GM23338 (cell line): ENCODE data around the gene MCUR1. TPM values are rescaled to one million over a fixed set of nuclear protein-coding genes. Genes with fewer than 3 reads are reported as not detected.

Experiments used
- ATAC-seq: fragments of 200-7000 bp; cut with Tn5 transposase; 3 replicates; pipeline ENCODE4 v1.9.1; 2020
- DNase-seq: peaks from one replicate; pipeline ENCODE4 v3.0.0-alpha.2; 2015; ENCODE audit warnings: low spot score
- H2AFZ ChIP-seq: fragments of 200-600 bp; sonication (generic); 2 replicates; pipeline ENCODE4 v1.8.0; 2016; ENCODE audit warnings: antibody characterized with exemption, mild to moderate bottlenecking, moderate library complexity
- H3F3A ChIP-seq: fragments of 200-600 bp; sonication (generic); replicated peaks from 2 replicates; pipeline ENCODE4 v1.8.0; 2017; ENCODE audit warnings: antibody characterized with exemption, mixed run types, low read depth
- H3K27ac ChIP-seq: fragments of 200-600 bp; sonication (generic); 2 replicates; pipeline ENCODE4 v1.6.1; 2016; ENCODE audit warnings: low read depth
- H3K27me3 ChIP-seq: fragments of 200-600 bp; sonication (generic); 2 replicates; pipeline ENCODE4 v1.8.0; 2016; ENCODE audit warnings: mild to moderate bottlenecking, mixed run types, moderate library complexity; ENCODE audit not compliant: insufficient read depth
- H3K36me3 ChIP-seq: fragments of 200-600 bp; sonication (generic); 2 replicates; pipeline ENCODE4 v1.8.0; 2016; ENCODE audit warnings: mild to moderate bottlenecking; ENCODE audit not compliant: insufficient read depth
- H3K4me1 ChIP-seq: fragments of 200-600 bp; sonication (generic); 2 replicates; pipeline ENCODE4 v1.8.0; 2016; ENCODE audit warnings: mild to moderate bottlenecking, moderate library complexity; ENCODE audit not compliant: insufficient read depth
- H3K4me2 ChIP-seq: fragments of 200-600 bp; sonication (generic); 2 replicates; pipeline ENCODE4 v1.7.1; 2017; ENCODE audit warnings: mixed run types
- H3K4me3 ChIP-seq: fragments of 200-600 bp; sonication (generic); 2 replicates; pipeline ENCODE4 v1.6.1; 2016; ENCODE audit warnings: mixed run types
- H3K79me2 ChIP-seq: fragments of 200-600 bp; sonication (generic); replicated peaks from 2 replicates; pipeline ENCODE4 v1.8.0; 2017; ENCODE audit warnings: mild to moderate bottlenecking; ENCODE audit not compliant: insufficient read depth
- H3K9me2 ChIP-seq: fragments of 200-600 bp; sonication (generic); 2 replicates; pipeline ENCODE4 v1.8.0; 2017; ENCODE audit not compliant: insufficient read depth
- H4K20me1 ChIP-seq: fragments of 200-600 bp; sonication (generic); replicated peaks from 2 replicates; pipeline ENCODE4 v1.8.0; 2017; ENCODE audit warnings: mild to moderate bottlenecking; ENCODE audit not compliant: insufficient read depth
- H3K27ac Mint-ChIP-seq: 2 replicates; pipeline ENCODE4 v1.8.0; 2020; ENCODE audit warnings: inconsistent platforms, mild to moderate bottlenecking, moderate library complexity, mixed read lengths
- H3K27me3 Mint-ChIP-seq: 3 replicates; pipeline ENCODE4 v1.8.0; 2022; ENCODE audit warnings: low read depth, mild to moderate bottlenecking, moderate library complexity, mixed read lengths, inconsistent platforms; ENCODE audit not compliant: insufficient read depth, poor library complexity
- H3K36me3 Mint-ChIP-seq: 3 replicates; pipeline ENCODE4 v1.8.0; 2021; ENCODE audit warnings: low read depth, mild to moderate bottlenecking, inconsistent platforms, moderate library complexity, mixed read lengths
- H3K4me1 Mint-ChIP-seq: 3 replicates; pipeline ENCODE4 v1.8.0; 2020; ENCODE audit warnings: mild to moderate bottlenecking, inconsistent platforms, mixed read lengths
- H3K4me3 Mint-ChIP-seq: 3 replicates; pipeline ENCODE4 v1.8.0; 2021; ENCODE audit warnings: moderate library complexity, mild to moderate bottlenecking, inconsistent platforms, mixed read lengths
- H3K9me3 Mint-ChIP-seq: 3 replicates; pipeline ENCODE4 v1.8.0; 2020; ENCODE audit warnings: moderate library complexity, mild to moderate bottlenecking, inconsistent platforms, mixed read lengths
- CREB1 ChIP-seq: fragments of 250-450 bp; sonication (Bioruptor Pico); IDR thresholded peaks from 2 replicates; pipeline ENCODE4 v1.5.0; 2020; ENCODE audit warnings: low read depth, mild to moderate bottlenecking, moderate library complexity
- CTCF ChIP-seq, 2 experiments: fragments of 200-600 bp in 1 of 2; sonication (generic) in 1 of 2; conservative IDR thresholded peaks; 2 replicates each; pipeline versions ENCODE4 v1.5.1 to v1.6.1; 2016 to 2017; ENCODE audit warnings: antibody characterized with exemption in 2 of 2, low read depth in 2 of 2, mild to moderate bottlenecking in 2 of 2, moderate library complexity in 1 of 2
- ETS1 ChIP-seq: IDR thresholded peaks from 2 replicates; pipeline ENCODE4 v1.6.1; 2016; ENCODE audit warnings: antibody characterized with exemption
- EZH2 ChIP-seq: fragments of 200-600 bp; sonication (generic); IDR thresholded peaks from one replicate; pipeline ENCODE4 v1.8.0; 2017; ENCODE audit warnings: antibody characterized with exemption, mild to moderate bottlenecking, low read depth; ENCODE audit not compliant: unreplicated experiment
- EZH2phosphoT487 ChIP-seq: fragments of 200-600 bp; sonication (generic); IDR thresholded peaks from one replicate; pipeline ENCODE4 v1.8.1; 2018; ENCODE audit warnings: antibody characterized with exemption; ENCODE audit not compliant: unreplicated experiment
- JUNB ChIP-seq: IDR thresholded peaks from one replicate; pipeline ENCODE4 v1.6.1; 2016; ENCODE audit warnings: antibody characterized with exemption; ENCODE audit not compliant: unreplicated experiment
- NANOG ChIP-seq: IDR thresholded peaks from 2 replicates; pipeline ENCODE4 v1.6.1; 2016; ENCODE audit warnings: antibody characterized with exemption, borderline replicate concordance
- POLR2AphosphoS5 ChIP-seq: IDR thresholded peaks from 2 replicates; pipeline ENCODE4 v1.6.1; 2016; ENCODE audit warnings: antibody characterized with exemption, low read depth
- REST ChIP-seq: IDR thresholded peaks from one replicate; pipeline ENCODE4 v1.6.1; 2018; ENCODE audit warnings: antibody characterized with exemption; ENCODE audit not compliant: unreplicated experiment
- ZNF331 ChIP-seq: fragments of 250-450 bp; sonication (Bioruptor Pico); IDR thresholded peaks from 2 replicates; pipeline ENCODE4 v1.5.0; 2020; ENCODE audit warnings: low read depth, mild to moderate bottlenecking, moderate library complexity
- ZNF462 ChIP-seq: fragments of 250-450 bp; sonication (Bioruptor Pico); IDR thresholded peaks from 2 replicates; pipeline ENCODE4 v1.5.0; 2020; ENCODE audit warnings: mild to moderate bottlenecking, moderate library complexity
- polyA plus RNA-seq: library from polyadenylated mRNA; unstranded; fragments of >200 nt; fragmentation: Nextera tagmentation; extraction: Ambion mirVana; gene quantifications from 2 replicates; pipeline ENCODE4 v1.2.1, GENCODE V29; 2016
- total RNA-seq: library from RNA; depleted of rRNA; stranded (reverse); fragments of >200 nt; shearing (Covaris generic); gene quantifications from 2 replicates; pipeline ENCODE4 v1.2.3, GENCODE V29; 2014

The MCUR1 gene
- total and polyA plus RNA-seq, 2 experiments from 2014 or later, result 21.0 to 65.3 TPM

- H4K20me1 ChIP-seq, result no peaks in the 10 kb centered on the region
- peaks cover 2% of the 10 kb centered on the region for H3K27me3 Mint-ChIP-seq
- H3K9me3 Mint-ChIP-seq, result peaks cover 11% of the 10 kb centered on the region; the same call in 2 of the 3 replicates
- no peak overlapping the region for H3K4me2 ChIP-seq
- H3K4me3 Mint-ChIP-seq, result no peak overlapping the region
- H3K4me1 ChIP-seq, result no peaks in the 10 kb centered on the region
- no peak for ATAC-seq
- no peak overlapping the region for H3K27ac ChIP-seq
- H3F3A ChIP-seq, result no peaks in the 10 kb centered on the region
- no peak for TF ChIP-seq EZH2
- no peak for TF ChIP-seq ZNF462 (CRISPR knock-in tag)
- no peak for TF ChIP-seq NANOG
- no peak for TF ChIP-seq JUNB
- no peak for TF ChIP-seq POLR2AphosphoS5
- TF ChIP-seq CREB1 (CRISPR knock-in tag), result no peak
- no peak for TF ChIP-seq CTCF (conservative IDR thresholded peaks at IDR 0.05; ENCODE audit: low read depth in 2 of 2)
- no peak for TF ChIP-seq REST
- TF ChIP-seq ETS1, result no peak
- TF ChIP-seq EZH2phosphoT487, result no peak
- TF ChIP-seq ZNF331 (CRISPR knock-in tag), result no peak
- H3K36me3 Mint-ChIP-seq, result peaks cover 3% of the 10 kb centered on the region; the same call in 1 of the 3 replicates
- no peaks in the 10 kb centered on the region for H3K9me2 ChIP-seq
- H2AFZ ChIP-seq, result no peak overlapping the region
- no peak for DNase-seq
- no peaks in the 10 kb centered on the region for H3K27me3 ChIP-seq
- H3K79me2 ChIP-seq, result no peaks in the 10 kb centered on the region
- no peak overlapping the region for H3K4me3 ChIP-seq
- H3K36me3 ChIP-seq, result no peaks in the 10 kb centered on the region
- no peak overlapping the region for H3K27ac Mint-ChIP-seq
- no peaks in the 10 kb centered on the region for H3K4me1 Mint-ChIP-seq
Observed at GRCh38 chr6:13831615-13832014, 17.3 kb upstream of the MCUR1 start.
